GM10266 (cell line): Measurements from ENCODE around the gene TAF1A.

Experiments used
- DNase-seq: peaks from one replicate; pipeline ENCODE4 v3.0.0; 2012; ENCODE audit errors: extremely low spot score
- TF ChIP-seq, protein P1 (sequence below): IDR thresholded peaks from 2 replicates; pipeline ENCODE4 v1.5.1; 2012; ENCODE audit warnings: mild to moderate bottlenecking, low read depth; ENCODE audit not compliant: control insufficient read depth, insufficient read depth; ENCODE audit errors: missing control alignments

Gene TAF1A

DNA sequence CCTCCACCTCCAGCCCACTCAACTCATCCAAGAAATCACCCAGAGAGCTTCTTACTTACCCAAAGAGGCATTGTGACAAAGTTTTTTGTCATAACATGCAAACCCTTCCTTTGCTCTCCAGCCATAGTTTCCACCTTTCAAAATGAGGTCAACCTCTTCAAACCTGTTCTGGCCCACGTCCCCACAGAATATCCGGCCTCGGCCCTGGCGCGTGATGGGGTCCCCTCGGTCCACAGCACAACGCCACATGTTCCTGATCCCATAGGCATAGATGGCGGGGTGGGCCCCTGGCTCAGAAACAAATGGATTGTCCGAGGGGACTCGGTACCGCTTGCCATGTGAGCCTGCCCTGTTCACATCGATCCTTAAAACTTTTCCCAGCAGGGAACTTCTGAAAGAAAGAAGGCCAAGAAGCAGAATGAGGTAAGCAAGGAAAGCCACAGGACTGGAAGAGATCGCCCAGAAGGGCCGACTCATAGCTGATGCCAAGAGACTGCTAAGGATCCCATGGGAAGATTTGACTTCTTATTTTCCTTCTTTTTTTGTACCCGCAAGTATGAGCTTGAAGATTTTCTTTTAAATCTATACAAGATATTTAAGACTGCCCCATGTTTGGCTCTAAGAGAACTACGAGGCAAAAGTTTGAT, 49.7 kb downstream of the TAF1A start:
- TF ChIP-seq, protein P1, sequence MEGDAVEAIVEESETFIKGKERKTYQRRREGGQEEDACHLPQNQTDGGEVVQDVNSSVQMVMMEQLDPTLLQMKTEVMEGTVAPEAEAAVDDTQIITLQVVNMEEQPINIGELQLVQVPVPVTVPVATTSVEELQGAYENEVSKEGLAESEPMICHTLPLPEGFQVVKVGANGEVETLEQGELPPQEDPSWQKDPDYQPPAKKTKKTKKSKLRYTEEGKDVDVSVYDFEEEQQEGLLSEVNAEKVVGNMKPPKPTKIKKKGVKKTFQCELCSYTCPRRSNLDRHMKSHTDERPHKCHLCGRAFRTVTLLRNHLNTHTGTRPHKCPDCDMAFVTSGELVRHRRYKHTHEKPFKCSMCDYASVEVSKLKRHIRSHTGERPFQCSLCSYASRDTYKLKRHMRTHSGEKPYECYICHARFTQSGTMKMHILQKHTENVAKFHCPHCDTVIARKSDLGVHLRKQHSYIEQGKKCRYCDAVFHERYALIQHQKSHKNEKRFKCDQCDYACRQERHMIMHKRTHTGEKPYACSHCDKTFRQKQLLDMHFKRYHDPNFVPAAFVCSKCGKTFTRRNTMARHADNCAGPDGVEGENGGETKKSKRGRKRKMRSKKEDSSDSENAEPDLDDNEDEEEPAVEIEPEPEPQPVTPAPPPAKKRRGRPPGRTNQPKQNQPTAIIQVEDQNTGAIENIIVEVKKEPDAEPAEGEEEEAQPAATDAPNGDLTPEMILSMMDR, result no peak
- DNase-seq, result no peak

DNA sequence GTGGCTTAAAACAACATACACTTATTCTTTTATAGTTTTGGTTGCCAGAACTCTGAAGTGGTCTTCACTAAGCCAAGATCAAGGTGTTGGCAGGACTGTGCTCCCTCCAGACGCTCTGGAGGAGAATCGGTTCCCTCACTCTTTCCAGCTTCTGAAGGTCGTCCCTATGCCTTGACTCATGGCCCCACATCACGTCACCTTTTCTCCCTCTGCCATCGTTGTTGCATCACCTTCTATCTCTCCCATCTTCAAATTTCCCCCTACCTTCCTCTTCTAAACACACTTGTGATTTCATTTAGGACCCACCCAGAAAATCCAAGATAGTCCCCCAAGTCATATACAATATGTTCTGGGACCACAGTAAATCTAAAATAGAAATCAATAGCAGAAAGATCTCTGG, 54.3 kb downstream of the TAF1A start:
- TF ChIP-seq, protein P1, result no peak
- DNase-seq, result no peak

DNA sequence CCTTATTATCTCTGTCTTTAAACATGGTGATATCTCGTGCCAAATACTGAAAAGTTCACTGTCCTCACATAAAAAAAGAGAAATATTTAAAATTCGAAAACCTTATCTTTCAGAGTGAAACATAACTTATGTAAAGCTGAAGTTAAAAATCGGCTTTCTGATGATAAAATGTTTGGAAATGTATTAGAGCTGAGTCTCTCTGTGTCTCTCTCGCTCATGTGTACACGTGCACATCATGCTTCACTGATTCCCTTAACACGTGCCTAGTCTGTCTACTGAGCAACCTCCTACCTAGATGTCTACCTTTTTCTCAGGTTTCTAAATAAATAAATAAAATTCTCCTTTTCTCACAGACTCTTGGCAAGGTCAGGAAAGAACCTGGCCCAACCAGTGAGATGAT, 58.9 kb downstream of the TAF1A start:
- no peak for DNase-seq
- TF ChIP-seq, protein P1, result no peak

DNA sequence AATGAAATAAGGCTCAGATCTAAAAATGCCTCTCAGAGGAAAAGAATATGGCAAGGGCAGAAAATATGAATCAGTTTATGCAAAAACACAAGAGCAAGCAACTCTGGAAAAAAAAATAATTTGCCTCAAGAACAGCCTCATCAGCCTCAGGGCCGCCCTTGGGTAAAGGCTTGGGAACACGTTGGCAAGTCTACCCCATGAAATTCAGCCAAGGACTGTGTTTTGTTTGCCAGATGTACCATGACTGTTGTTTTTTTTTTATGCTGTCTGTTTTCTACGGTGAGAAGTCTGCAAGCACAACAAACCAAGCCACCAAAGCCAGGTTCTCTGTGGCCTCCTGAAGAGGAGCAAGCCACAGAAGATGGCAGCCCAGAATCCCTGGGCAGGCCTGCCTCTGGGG, 59.8 kb downstream of the TAF1A start:
- no peak for DNase-seq
- TF ChIP-seq, protein P1, result no peak

DNA sequence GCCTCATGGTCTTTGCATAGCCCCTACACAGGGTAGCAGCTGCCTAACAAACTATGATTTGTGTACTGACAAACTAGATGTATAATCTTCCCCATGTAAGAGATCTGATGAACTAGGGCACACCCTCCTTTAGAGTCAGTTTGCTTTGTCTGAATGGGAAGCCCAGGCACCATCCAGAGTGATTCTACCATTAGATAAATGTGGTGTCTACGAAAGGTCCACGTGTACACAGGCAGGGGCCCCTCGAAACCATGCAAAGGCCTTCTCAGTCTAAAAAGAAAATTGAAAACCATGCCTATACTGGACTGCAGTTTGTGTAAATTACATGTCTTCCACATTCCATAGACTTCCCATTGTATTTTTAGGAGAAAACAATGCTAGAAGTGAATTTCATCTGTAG, 60.6 kb downstream of the TAF1A start:
- TF ChIP-seq, protein P1, result no peak
- DNase-seq, result no peak

DNA sequence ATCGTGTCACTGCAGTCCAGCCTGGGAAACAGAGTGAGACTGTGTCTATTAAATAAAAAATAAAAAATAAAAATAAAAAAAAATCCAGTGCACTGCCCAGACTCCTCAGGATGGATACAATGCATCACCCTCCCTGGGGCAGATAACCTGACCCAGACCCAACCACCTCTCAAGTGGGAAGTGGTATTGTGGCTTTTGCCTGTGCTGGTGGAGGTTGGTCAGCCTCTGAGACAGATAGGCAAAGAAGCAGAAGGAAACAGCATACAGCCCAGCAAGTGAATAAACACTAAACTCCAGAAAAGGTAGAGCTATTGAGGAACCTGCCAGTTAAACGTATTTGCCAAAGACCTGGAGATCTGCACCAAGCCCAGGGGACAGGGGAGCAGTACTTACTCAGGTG, 63.8 kb downstream of the TAF1A start:
- no peak for DNase-seq
- TF ChIP-seq, protein P1, result no peak

DNA sequence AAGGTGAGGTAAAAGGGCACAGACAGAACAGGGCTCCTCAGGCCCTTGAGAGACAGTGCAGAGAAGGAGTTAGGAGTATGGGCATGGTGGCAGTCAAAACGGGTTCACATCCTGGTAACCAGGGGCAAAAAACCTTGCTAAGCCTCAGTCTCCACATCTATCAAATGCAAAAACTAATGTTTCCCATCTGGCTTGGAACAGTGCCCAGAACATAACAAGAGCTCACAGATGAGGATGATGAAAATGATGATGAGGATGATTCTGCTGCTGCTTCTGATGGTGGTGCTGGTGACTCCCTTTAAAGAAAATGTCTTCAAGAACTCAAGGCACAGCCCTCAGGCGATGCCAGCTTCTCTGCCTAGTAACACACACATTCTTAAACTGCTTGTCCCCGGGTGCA, 65.9 kb downstream of the TAF1A start:
- TF ChIP-seq, protein P1, result no peak
- no peak for DNase-seq
